Activated CD4-positive, alpha-beta T cell treated with anti-CD3 and anti-CD28 coated beads for 24 hours (primary cell): ENCODE data around the gene CNGB1.

Source experiments
- DNase-seq, 2 donors: peaks; one replicate each; pipeline ENCODE4 v3.0.0-alpha.2; 2020; ENCODE audit warnings: low read depth in 2 of 2

The CNGB1 gene

GRCh38 chr16:57972306-57972705 lies 1.4 kb upstream of the CNGB1 start:
- DNase-seq: no peak

GRCh38 chr16:57971848-57972247 lies 920 bp upstream of the CNGB1 start:
- no peak for DNase-seq

- no peak for DNase-seq
Observed at GRCh38 chr16:57970319-57970718, 609 bp downstream of the CNGB1 start.

GRCh38 chr16:57969451-57970123 lies 1.3 kb downstream of the CNGB1 start:
- no peak for DNase-seq

- DNase-seq: no peak
Observed at GRCh38 chr16:57967916-57968315, 3.0 kb downstream of the CNGB1 start.

- DNase-seq: no peak
Observed at GRCh38 chr16:57966986-57967385, 3.9 kb downstream of the CNGB1 start.

- DNase-seq: no peak
Observed at GRCh38 chr16:57966204-57966771, 4.6 kb downstream of the CNGB1 start.

- DNase-seq: no peak
Observed at GRCh38 chr16:57964157-57964700, 6.7 kb downstream of the CNGB1 start.

- DNase-seq: no peak
Observed at GRCh38 chr16:57962756-57963155, 8.2 kb downstream of the CNGB1 start.

- no peak for DNase-seq
Observed at GRCh38 chr16:57962046-57962445, 8.9 kb downstream of the CNGB1 start.

- DNase-seq: no peak
Observed at GRCh38 chr16:57961538-57961937, 9.4 kb downstream of the CNGB1 start.

GRCh38 chr16:57960826-57961472 lies 10.0 kb downstream of the CNGB1 start:
- DNase-seq: no peak

GRCh38 chr16:57960310-57960709 lies 10.6 kb downstream of the CNGB1 start:
- no peak for DNase-seq

GRCh38 chr16:57959804-57960203 lies 11.1 kb downstream of the CNGB1 start:
- DNase-seq: no peak

- no peak for DNase-seq
Observed at GRCh38 chr16:57959121-57959520, 11.8 kb downstream of the CNGB1 start.

GRCh38 chr16:57958544-57958943 lies 12.4 kb downstream of the CNGB1 start:
- DNase-seq: no peak

GRCh38 chr16:57957673-57958392 lies 13.1 kb downstream of the CNGB1 start:
- no peak for DNase-seq

GRCh38 chr16:57956924-57957672 lies 13.8 kb downstream of the CNGB1 start:
- no peak for DNase-seq

- DNase-seq: no peak
Observed at GRCh38 chr16:57956270-57956808, 14.6 kb downstream of the CNGB1 start.

GRCh38 chr16:57955572-57956188 lies 15.2 kb downstream of the CNGB1 start:
- no peak for DNase-seq

GRCh38 chr16:57953857-57954256 lies 17.1 kb downstream of the CNGB1 start:
- no peak for DNase-seq
